PC-3 (cell line): ENCODE results near the gene RAP1GAP2. TPM values are rescaled to one million over a fixed set of nuclear protein-coding genes. Genes with fewer than 3 reads are reported as not detected.
A peak's percentile ranks its signal among the peaks of the same experiment; 100 is the strongest.

Source experiments
- ATAC-seq: fragments of 200-7000 bp; cut with Tn5 transposase; 2 replicates; pipeline ENCODE4 v1.9.1; 2020; ENCODE audit warnings: mild to moderate bottlenecking, moderate library complexity
- BruUV-seq: library from RNA; stranded (reverse); fragments of 400-500 nt; replicated peaks from 2 replicates; lab custom pipeline; 2021; lab: Mats Ljungman, UMichigan
- CTCF ChIA-PET: fragments of 300-600 bp; sonication (Branson Sonifier 250); formaldehyde crosslinking; loops from one replicate; lab custom pipeline; 2022; ENCODE audit warnings: antibody characterized with exemption; lab: Charles Lee
- POLR2A ChIA-PET: fragments of 300-600 bp; sonication (Branson Sonifier 250); formaldehyde crosslinking; loops from one replicate; lab custom pipeline; 2022; ENCODE audit warnings: antibody characterized with exemption; ENCODE audit not compliant: unreplicated experiment; lab: Charles Lee
- DNase-seq: peaks from one replicate; pipeline ENCODE4 v3.0.0-alpha.2; 2015
- H2AFZ ChIP-seq: fragments of 300-600 bp; sonication (generic); 2 replicates; pipeline ENCODE4 v1.6.0; 2016; ENCODE audit warnings: antibody characterized with exemption, low read length
- H3F3A ChIP-seq: fragments of 300-600 bp; sonication (generic); one replicate; pipeline ENCODE4 v1.6.0; 2017; ENCODE audit warnings: antibody characterized with exemption, low read length, control low read depth, mild to moderate bottlenecking; ENCODE audit not compliant: unreplicated experiment
- H3K27ac ChIP-seq: fragments of 300-600 bp; sonication (generic); 2 replicates; pipeline ENCODE4 v1.5.1; 2016; ENCODE audit warnings: mild to moderate bottlenecking, low read length
- H3K27me3 ChIP-seq: fragments of 300-600 bp; sonication (generic); 2 replicates; pipeline ENCODE4 v1.6.1; 2016; ENCODE audit warnings: low read length, mixed read lengths
- H3K36me3 ChIP-seq: fragments of 300-600 bp; sonication (generic); 2 replicates; pipeline ENCODE4 v1.6.1; 2016; ENCODE audit warnings: low read depth, mixed run types, low read length, mixed read lengths
- H3K4me1 ChIP-seq: fragments of 300-600 bp; sonication (generic); 2 replicates; pipeline ENCODE4 v1.5.1; 2016; ENCODE audit warnings: low read length; ENCODE audit not compliant: insufficient read depth
- H3K4me2 ChIP-seq: fragments of 300-600 bp; sonication (generic); 2 replicates; pipeline ENCODE4 v1.6.0; 2016; ENCODE audit warnings: low read length
- H3K4me3 ChIP-seq: fragments of 300-600 bp; sonication (generic); 2 replicates; pipeline ENCODE4 v1.5.1; 2016; ENCODE audit warnings: mild to moderate bottlenecking, low read length, mixed read lengths
- H3K79me2 ChIP-seq: fragments of 300-600 bp; sonication (generic); 2 replicates; pipeline ENCODE4 v1.6.1; 2017; ENCODE audit warnings: low read length, mixed read lengths
- H3K9ac ChIP-seq: fragments of 300-600 bp; sonication (generic); 2 replicates; pipeline ENCODE4 v1.6.0; 2016; ENCODE audit warnings: mild to moderate bottlenecking, low read length
- H3K9me2 ChIP-seq: fragments of 300-600 bp; sonication (generic); replicated peaks from 2 replicates; pipeline ENCODE4 v1.6.1; 2016; ENCODE audit warnings: mixed run types, low read length, mixed read lengths
- H3K9me3 ChIP-seq: fragments of 300-600 bp; sonication (generic); 2 replicates; pipeline ENCODE4 v1.6.1; 2016; ENCODE audit warnings: low read length, mixed read lengths
- H4K20me1 ChIP-seq: fragments of 300-600 bp; sonication (generic); 2 replicates; pipeline ENCODE4 v1.6.1; 2016; ENCODE audit warnings: low read length, mixed read lengths
- EZH2 ChIP-seq: fragments of 300-600 bp; sonication (generic); IDR thresholded peaks from one replicate; pipeline ENCODE4 v1.6.1; 2017; ENCODE audit warnings: antibody characterized with exemption, mild to moderate bottlenecking, low read length; ENCODE audit not compliant: unreplicated experiment
- EZH2phosphoT487 ChIP-seq: fragments of 300-600 bp; sonication (generic); IDR thresholded peaks from 2 replicates; pipeline ENCODE4 v1.6.1; 2018; ENCODE audit warnings: mild to moderate bottlenecking, antibody characterized with exemption, low read length, borderline replicate concordance
- intact Hi-C: fragments of 100-400 bp; cut with micrococcal nuclease; formaldehyde crosslinking; loops from 2 replicates; pipeline ENCODE4 v1.9.0; 2023
- total RNA-seq: library from RNA; depleted of rRNA; stranded (reverse); fragments of >200 nt; gene quantifications from 2 replicates; pipeline ENCODE4 v1.2.3, GENCODE V29; 2014
- TF ChIP-seq, protein P1 (sequence below): fragments of 300-600 bp; sonication (generic); conservative IDR thresholded peaks from 2 replicates; pipeline ENCODE4 v1.5.1; 2017; ENCODE audit warnings: antibody characterized with exemption, low read depth, mild to moderate bottlenecking, low read length

The RAP1GAP2 gene
- total RNA-seq, 1 experiment from 2014 or later, result 14.5 TPM

DNA sequence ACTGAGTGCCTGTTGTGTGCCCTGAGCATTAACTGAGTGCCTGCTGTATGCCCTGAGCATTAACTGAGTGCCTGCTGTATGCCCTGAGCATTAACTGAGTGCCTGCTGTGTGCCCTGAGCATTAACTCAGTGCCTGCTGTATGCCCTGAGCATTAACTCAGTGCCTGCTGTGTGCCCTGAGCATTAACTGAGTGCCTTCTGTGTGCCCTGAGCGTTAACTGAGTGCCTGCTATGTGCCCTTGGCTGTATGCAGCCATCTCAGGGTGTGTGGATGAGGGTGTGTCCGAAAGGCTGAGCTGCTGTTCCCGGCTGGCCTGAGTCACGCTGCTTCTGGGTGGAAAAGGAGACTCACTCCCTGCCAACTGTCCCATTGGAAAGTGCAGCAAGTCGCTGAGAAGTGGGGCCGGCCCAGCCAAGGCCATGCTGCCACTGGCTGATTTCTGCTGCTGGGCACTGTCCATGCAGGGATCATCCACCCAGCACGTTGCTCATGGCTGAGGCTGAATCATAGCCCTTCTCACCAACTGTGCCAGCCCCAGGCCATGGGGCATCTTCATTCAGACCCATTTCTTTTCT lies 153.3 kb downstream of the RAP1GAP2 start:
- no peak overlapping the region for H3K4me3 ChIP-seq
- H3F3A ChIP-seq, result no peaks in the 10 kb centered on the region
- TF ChIP-seq EZH2 (no peak), EZH2phosphoT487 (no peak)
- TF ChIP-seq, protein P1, sequence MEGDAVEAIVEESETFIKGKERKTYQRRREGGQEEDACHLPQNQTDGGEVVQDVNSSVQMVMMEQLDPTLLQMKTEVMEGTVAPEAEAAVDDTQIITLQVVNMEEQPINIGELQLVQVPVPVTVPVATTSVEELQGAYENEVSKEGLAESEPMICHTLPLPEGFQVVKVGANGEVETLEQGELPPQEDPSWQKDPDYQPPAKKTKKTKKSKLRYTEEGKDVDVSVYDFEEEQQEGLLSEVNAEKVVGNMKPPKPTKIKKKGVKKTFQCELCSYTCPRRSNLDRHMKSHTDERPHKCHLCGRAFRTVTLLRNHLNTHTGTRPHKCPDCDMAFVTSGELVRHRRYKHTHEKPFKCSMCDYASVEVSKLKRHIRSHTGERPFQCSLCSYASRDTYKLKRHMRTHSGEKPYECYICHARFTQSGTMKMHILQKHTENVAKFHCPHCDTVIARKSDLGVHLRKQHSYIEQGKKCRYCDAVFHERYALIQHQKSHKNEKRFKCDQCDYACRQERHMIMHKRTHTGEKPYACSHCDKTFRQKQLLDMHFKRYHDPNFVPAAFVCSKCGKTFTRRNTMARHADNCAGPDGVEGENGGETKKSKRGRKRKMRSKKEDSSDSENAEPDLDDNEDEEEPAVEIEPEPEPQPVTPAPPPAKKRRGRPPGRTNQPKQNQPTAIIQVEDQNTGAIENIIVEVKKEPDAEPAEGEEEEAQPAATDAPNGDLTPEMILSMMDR, result no peak
- H3K9me2 ChIP-seq, result no peaks in the 10 kb centered on the region
- no peaks in the 10 kb centered on the region for H3K36me3 ChIP-seq
- no peaks in the 10 kb centered on the region for H3K9me3 ChIP-seq
- peaks cover 5% of the 10 kb centered on the region; the same call in 1 of the 2 replicates for H3K79me2 ChIP-seq
- peak overlapping the region; percentile 65 for H3K27ac ChIP-seq
- H3K4me1 ChIP-seq, result peaks cover 28% of the 10 kb centered on the region
- POLR2A ChIA-PET, result interaction anchor here (0.6 kb wide), 1 partner anchor 57 kb away, joined by 4 read pairs; no protein-coding TSS in a partner anchor
- H4K20me1 ChIP-seq, result no peaks in the 10 kb centered on the region
- ATAC-seq (peak; percentile 91), DNase-seq (peak; percentile 87)
- H3K4me2 ChIP-seq, result no peak overlapping the region
- no peak overlapping the region for H2AFZ ChIP-seq
- CTCF ChIA-PET, result no interaction called here
- no TSS peak for BruUV-seq
- intact Hi-C loops, result no loop called here
- no peaks in the 10 kb centered on the region for H3K27me3 ChIP-seq
- H3K9ac ChIP-seq, result no peak overlapping the region

DNA sequence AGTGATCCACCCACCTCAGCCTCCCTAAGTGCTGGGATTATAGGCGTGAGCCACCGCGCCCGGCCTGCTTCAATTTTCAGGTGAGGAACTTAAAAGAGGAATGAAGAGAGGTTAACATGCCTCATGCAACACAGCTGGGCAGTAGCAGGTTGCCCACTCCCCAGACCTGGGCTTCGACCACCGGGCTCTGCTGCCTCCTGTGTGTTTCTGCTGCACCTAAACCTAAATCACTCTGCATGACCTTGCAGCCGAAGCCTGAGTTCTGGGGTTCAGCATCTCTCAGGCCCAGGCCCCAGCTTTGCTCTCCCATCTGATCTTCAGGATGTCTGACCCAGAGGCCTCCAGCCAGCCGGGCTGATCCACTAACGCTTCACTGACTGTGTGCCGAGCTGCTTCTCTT lies 154.6 kb downstream of the RAP1GAP2 start:
- BruUV-seq, result no TSS peak
- H3K36me3 ChIP-seq, result no peaks in the 10 kb centered on the region

More for the DNA sequence above, 154.6 kb downstream of the RAP1GAP2 start:
- H3K27me3 ChIP-seq, result no peaks in the 10 kb centered on the region
- H4K20me1 ChIP-seq, result no peaks in the 10 kb centered on the region
- TF ChIP-seq EZH2 (no peak), EZH2phosphoT487 (no peak)
- TF ChIP-seq, protein P1, result no peak
- POLR2A ChIA-PET, result no interaction called here
- intact Hi-C loops, result no loop called here
- H3K79me2 ChIP-seq, result peaks cover 8% of the 10 kb centered on the region
- H3K9ac ChIP-seq, result no peak overlapping the region
- no peak overlapping the region for H2AFZ ChIP-seq
- no peak overlapping the region for H3K4me2 ChIP-seq
- CTCF ChIA-PET, result no interaction called here
- peaks cover 37% of the 10 kb centered on the region for H3K4me1 ChIP-seq
- H3K27ac ChIP-seq, result 0 out of 2 replicates have a peak overlapping the region, but pooled peaks have one; percentile 83
- H3K9me3 ChIP-seq, result no peaks in the 10 kb centered on the region
- ATAC-seq, result no peak
- H3K4me3 ChIP-seq, result no peak overlapping the region
- H3F3A ChIP-seq, result peaks cover 4% of the 10 kb centered on the region
- DNase-seq, result no peak
- no peaks in the 10 kb centered on the region for H3K9me2 ChIP-seq
